T-helper 2 cell (primary cell): ENCODE measurements around the gene ALX4.

Experiments used
- DNase-seq, 5 experiments: peaks; one replicate each; pipeline versions ENCODE4 v3.0.0 to v3.0.0-alpha.2; 2012 to 2022

Gene ALX4

GRCh38 chr11:44267006-44267749 is 42.8 kb downstream of the ALX4 start:
- DNase-seq: no peak

GRCh38 chr11:44266056-44266780 is 43.7 kb downstream of the ALX4 start:
- no peak for DNase-seq

GRCh38 chr11:44264761-44265160 is 45.2 kb downstream of the ALX4 start:
- DNase-seq: no peak

- no peak for DNase-seq
These were observed 45.5 kb downstream of the ALX4 start for GRCh38 chr11:44264438-44264749.

GRCh38 chr11:44263738-44264437 is 46.1 kb downstream of the ALX4 start:
- DNase-seq: no peak

- no peak for DNase-seq
These were observed 47.9 kb downstream of the ALX4 start for GRCh38 chr11:44261800-44262591.

- no peak for DNase-seq
These were observed 49.9 kb downstream of the ALX4 start for GRCh38 chr11:44260081-44260480.

GRCh38 chr11:44258839-44259420 is 51.0 kb downstream of the ALX4 start:
- peak in 1 of 5 experiments; percentile 14 for DNase-seq

GRCh38 chr11:44258190-44258489 is 51.8 kb downstream of the ALX4 start:
- DNase-seq: no peak

- DNase-seq: peak in 1 of 5 experiments; percentile 51
These were observed 52.4 kb downstream of the ALX4 start for GRCh38 chr11:44257338-44258189.

GRCh38 chr11:44256673-44257291 is 53.2 kb downstream of the ALX4 start:
- DNase-seq: peak in 1 of 5 experiments; percentile 59

GRCh38 chr11:44255406-44256071 is 54.4 kb downstream of the ALX4 start:
- DNase-seq: no peak

GRCh38 chr11:44252999-44253602 is 56.8 kb downstream of the ALX4 start:
- DNase-seq: no peak

- DNase-seq: no peak
These were observed 59.5 kb downstream of the ALX4 start for GRCh38 chr11:44250421-44250820.

GRCh38 chr11:44248109-44248508 is 61.8 kb downstream of the ALX4 start:
- DNase-seq: no peak

GRCh38 chr11:44247508-44247907 is 62.4 kb downstream of the ALX4 start:
- DNase-seq: no peak

GRCh38 chr11:44246726-44247125 is 63.2 kb downstream of the ALX4 start:
- DNase-seq: no peak

GRCh38 chr11:44244639-44245310 is 65.2 kb downstream of the ALX4 start:
- no peak for DNase-seq

- DNase-seq: no peak
These were observed 66.2 kb downstream of the ALX4 start for GRCh38 chr11:44243595-44244343.
